Muscle of back (tissue), 11 donors: ENCODE data around the gene KIF5A. TPM values are rescaled to one million over a fixed set of nuclear protein-coding genes. Genes with fewer than 3 reads are reported as not detected.

ENCODE experiments used
- DNase-seq, 3 donors: peaks; one replicate each; pipeline versions ENCODE4 v3.0.0 to v3.0.0-alpha.2; 2013
- polyA plus RNA-seq, 10 donors: library from polyadenylated mRNA; unstranded; fragments of 120-200 nt; gene quantifications; one replicate each; pipeline ENCODE4 v1.2.1, GENCODE V29; 2013; ENCODE audit not compliant: insufficient read length in 10 of 10

The KIF5A gene
- polyA plus RNA-seq, 10 donors: 0.08 to 0.46 (median 0.17) TPM; not detected in 1

- DNase-seq: no peak
Measured at GRCh38 chr12:57534991-57535543, 14.8 kb upstream of the KIF5A start.

- no peak for DNase-seq
Measured at GRCh38 chr12:57535764-57536596, 13.9 kb upstream of the KIF5A start.

GRCh38 chr12:57536597-57536942, 13.3 kb upstream of the KIF5A start:
- DNase-seq: no peak

GRCh38 chr12:57539134-57539768, 10.6 kb upstream of the KIF5A start:
- no peak for DNase-seq

GRCh38 chr12:57541001-57541400, 8.8 kb upstream of the KIF5A start:
- no peak for DNase-seq

GRCh38 chr12:57541717-57542116, 8.1 kb upstream of the KIF5A start:
- DNase-seq: no peak

- DNase-seq: no peak
Measured at GRCh38 chr12:57543581-57543980, 6.3 kb upstream of the KIF5A start.

GRCh38 chr12:57545809-57546437, 3.9 kb upstream of the KIF5A start:
- no peak for DNase-seq

GRCh38 chr12:57546438-57547287, 3.2 kb upstream of the KIF5A start, which contains the start of gene DCTN2:
TSS of gene DCTN2 (minus strand) at chr12:57547192. CDS start at chr12:57547063, 129 bp downstream.
- peak; percentile 97 to 98 (median 97) for DNase-seq

GRCh38 chr12:57547288-57548012, 2.4 kb upstream of the KIF5A start:
- DNase-seq: no peak

GRCh38 chr12:57548013-57548315, 1.9 kb upstream of the KIF5A start:
- DNase-seq: no peak

GRCh38 chr12:57548488-57548887, 1.4 kb upstream of the KIF5A start:
- no peak for DNase-seq

- DNase-seq: no peak
Measured at GRCh38 chr12:57549203-57549908, 488 bp upstream of the KIF5A start.

- DNase-seq: no peak
Measured at GRCh38 chr12:57550641-57551549, 1.1 kb downstream of the KIF5A start.

- no peak for DNase-seq
Measured at GRCh38 chr12:57551637-57552305, 1.9 kb downstream of the KIF5A start.

- DNase-seq: no peak
Measured at GRCh38 chr12:57552306-57552651, 2.4 kb downstream of the KIF5A start.

- no peak for DNase-seq
Measured at GRCh38 chr12:57552835-57553313, 3.0 kb downstream of the KIF5A start.

- no peak for DNase-seq
Measured at GRCh38 chr12:57553343-57554202, 3.7 kb downstream of the KIF5A start.
